ENCODE measurements around the gene SORL1.

SORL1 gene

DNA sequence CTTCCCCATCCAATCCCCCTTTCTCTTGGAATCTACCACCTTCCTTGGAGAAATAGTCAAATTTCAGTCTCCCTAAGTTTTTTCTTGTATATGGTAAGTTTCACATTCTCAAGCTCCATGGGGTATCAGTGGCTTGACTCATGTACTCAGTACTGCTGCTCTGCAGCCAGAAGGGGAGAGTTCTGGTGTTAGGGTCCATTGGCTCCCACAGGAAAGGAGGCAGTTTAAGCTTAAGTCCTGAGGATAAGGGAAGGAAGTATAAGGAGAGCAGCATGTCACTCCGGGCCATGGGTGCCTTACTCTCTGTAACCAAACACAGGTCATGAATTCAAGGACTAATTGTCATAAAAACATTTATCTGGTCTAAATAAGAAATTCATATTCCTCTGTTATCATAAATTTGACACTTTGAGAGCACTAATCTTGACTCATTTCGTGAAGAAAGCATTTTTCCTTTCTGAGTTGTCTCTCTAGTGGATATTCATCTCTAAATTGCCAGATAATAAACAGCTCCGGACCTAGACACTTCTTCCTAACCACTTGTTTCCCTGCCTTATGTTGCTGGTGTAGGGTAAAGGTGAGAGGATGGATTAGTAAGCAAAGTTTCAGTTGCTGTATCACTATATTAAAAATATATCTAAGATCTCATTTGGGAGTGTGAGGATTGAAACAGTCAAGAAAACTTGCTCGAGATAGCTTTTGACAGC lies 20.1 kb upstream of the SORL1 start:
- no peak for DNase-seq

DNA sequence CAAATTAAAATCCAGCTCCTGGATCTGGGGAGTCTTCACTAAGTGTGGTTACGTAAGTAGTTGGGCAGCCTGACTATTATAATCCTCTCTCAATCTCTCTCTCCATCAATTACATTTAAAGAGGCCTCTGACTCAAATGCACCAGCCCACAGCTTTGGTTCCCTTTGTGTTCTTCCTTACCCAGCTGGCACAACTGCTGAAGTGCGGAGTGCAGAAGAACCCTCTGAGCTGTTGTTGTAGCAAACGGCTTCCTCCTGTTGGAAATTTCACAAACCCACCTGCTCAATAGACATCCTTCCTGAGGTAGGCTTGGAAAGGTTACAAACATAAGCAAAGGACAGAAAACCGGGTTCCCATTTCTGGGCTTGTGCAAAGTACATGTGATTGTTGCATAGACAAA lies 17.0 kb upstream of the SORL1 start:
- no peak for DNase-seq

- no peak for DNase-seq
Observed at GRCh38 chr11:121435551-121436511, 16.3 kb upstream of the SORL1 start.

- DNase-seq = no peak
Observed at GRCh38 chr11:121437018-121437685, 15.0 kb upstream of the SORL1 start.

GRCh38 chr11:121437686-121438078 lies 14.4 kb upstream of the SORL1 start:
- DNase-seq = no peak

- DNase-seq = no peak
Observed at GRCh38 chr11:121439337-121439736, 12.8 kb upstream of the SORL1 start.

DNA sequence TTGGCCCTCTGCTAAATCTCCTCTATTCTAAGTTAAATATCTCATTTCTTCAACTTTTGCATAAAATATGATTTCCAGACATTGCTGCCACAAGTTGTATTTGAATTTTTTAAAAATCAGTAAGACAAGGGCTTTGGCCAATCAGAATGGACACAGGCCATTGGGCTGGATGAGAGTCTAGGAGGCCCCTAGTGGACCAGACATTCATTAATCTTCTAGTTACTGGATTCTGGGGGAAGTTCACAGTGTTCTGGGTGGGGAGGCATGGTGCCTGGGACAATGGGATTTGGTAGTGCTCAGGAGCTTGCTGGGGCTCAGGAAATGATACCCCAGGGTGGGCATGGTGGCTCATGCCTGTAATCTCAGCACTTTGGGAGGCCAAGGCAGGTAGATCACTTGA lies 12.4 kb upstream of the SORL1 start:
- no peak for DNase-seq

GRCh38 chr11:121441521-121441920 lies 10.6 kb upstream of the SORL1 start:
- no peak for DNase-seq

GRCh38 chr11:121443688-121444275 lies 8.3 kb upstream of the SORL1 start:
- no peak for DNase-seq

- DNase-seq = no peak
Observed at GRCh38 chr11:121444526-121444925, 7.6 kb upstream of the SORL1 start.

- no peak for DNase-seq
Observed at GRCh38 chr11:121445071-121445768, 6.9 kb upstream of the SORL1 start.

DNA sequence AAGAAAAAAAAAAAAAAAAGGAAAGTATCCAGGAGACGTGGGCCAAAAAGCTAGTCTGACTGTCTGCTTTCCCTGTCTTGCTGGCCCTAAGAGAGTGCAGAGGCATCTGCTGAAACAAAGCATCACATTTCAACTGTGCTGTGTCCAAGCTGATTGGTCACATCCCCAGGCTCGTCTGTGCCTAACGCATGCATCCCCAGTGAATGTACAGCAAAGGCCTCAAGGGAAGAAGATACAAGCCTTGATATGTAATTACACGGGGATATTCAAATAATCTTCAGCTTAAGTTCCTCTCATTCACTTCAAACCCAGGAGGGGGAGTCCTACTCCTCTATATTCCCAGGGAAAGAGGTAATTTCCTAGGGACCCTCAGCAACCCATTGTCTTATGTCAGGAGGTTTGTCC lies 5.4 kb upstream of the SORL1 start:
- DNase-seq = peak; percentile 13

- DNase-seq = no peak
Observed at GRCh38 chr11:121448011-121448410, 4.1 kb upstream of the SORL1 start.

GRCh38 chr11:121448431-121448941 lies 3.6 kb upstream of the SORL1 start:
- DNase-seq = no peak

GRCh38 chr11:121449123-121449522 lies 3.0 kb upstream of the SORL1 start:
- no peak for DNase-seq

DNA sequence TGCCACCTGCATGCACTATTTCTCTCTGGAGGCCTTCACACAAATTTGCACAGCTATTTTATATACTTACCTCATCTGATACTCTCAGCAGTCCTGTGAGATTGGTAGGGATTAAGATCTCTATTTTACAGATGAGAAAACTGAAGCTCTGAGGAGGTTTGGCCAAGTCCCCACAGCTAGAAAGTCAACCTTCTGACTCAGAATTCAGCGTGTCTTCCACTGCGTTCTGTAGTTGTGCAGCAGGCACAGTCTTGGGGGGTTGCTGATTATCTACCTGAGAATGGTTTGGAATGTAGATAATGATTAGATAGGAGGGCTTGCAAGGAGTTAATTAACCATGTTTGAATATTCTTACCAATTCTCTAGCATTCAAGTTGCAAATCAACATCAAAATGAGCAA lies 2.5 kb upstream of the SORL1 start:
- no peak for DNase-seq

GRCh38 chr11:121450401-121450800 lies 1.7 kb upstream of the SORL1 start:
- DNase-seq = no peak

GRCh38 chr11:121451178-121451985 lies 732 bp upstream of the SORL1 start:
- DNase-seq = no peak

DNA sequence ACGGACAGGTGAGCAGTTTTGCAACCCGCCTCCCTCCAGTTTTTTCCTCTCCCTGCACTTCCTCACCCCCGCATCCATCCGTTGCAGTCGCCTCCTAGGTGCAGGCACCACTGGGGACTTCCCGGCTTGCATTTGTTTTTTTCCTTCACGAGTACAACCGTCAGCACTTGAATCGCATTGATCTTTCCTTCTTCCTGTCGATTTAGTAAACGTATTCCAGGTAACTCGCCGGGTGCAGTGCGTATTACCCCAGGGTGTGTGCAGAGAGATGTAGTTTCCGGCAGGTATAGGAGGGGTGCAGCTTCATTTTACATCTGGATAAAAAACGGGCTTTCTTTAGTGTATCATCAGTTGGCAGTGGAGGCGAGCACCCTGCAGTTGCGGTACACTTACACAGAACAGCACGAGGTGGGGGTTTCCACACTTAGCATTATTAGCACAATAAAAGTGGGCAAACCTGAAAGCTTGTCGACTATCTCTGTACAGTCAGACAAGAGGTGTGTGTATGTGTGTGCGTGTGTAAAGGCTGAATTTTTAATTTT lies 566 bp downstream of the SORL1 start, which contains the start of gene SORL1-AS1:
Gene SORL1-AS1 (minus strand): TSS at position 359 of the 542 bp plus-strand sequence.
- DNase-seq = peak; percentile 45

GRCh38 chr11:121453589-121454299 lies 1.6 kb downstream of the SORL1 start:
- no peak for DNase-seq

All from COR-L47 (cell line).